PC-3 (cell line): ENCODE data around the gene TENM4. TPM values are rescaled to one million over a fixed set of nuclear protein-coding genes. Genes with fewer than 3 reads are reported as not detected.

Source experiments
- ATAC-seq: fragments of 200-7000 bp; cut with Tn5 transposase; 2 replicates; pipeline ENCODE4 v1.9.1; 2020; ENCODE audit warnings: mild to moderate bottlenecking, moderate library complexity
- BruUV-seq: library from RNA; stranded (reverse); fragments of 400-500 nt; replicated peaks from 2 replicates; lab custom pipeline; 2021; lab: Mats Ljungman, UMichigan
- CTCF ChIA-PET: fragments of 300-600 bp; sonication (Branson Sonifier 250); formaldehyde crosslinking; loops from one replicate; lab custom pipeline; 2022; ENCODE audit warnings: antibody characterized with exemption; lab: Charles Lee
- POLR2A ChIA-PET: fragments of 300-600 bp; sonication (Branson Sonifier 250); formaldehyde crosslinking; loops from one replicate; lab custom pipeline; 2022; ENCODE audit warnings: antibody characterized with exemption; ENCODE audit not compliant: unreplicated experiment; lab: Charles Lee
- DNase-seq: peaks from one replicate; pipeline ENCODE4 v3.0.0-alpha.2; 2015
- H2AFZ ChIP-seq: fragments of 300-600 bp; sonication (generic); 2 replicates; pipeline ENCODE4 v1.6.0; 2016; ENCODE audit warnings: antibody characterized with exemption, low read length
- H3F3A ChIP-seq: fragments of 300-600 bp; sonication (generic); one replicate; pipeline ENCODE4 v1.6.0; 2017; ENCODE audit warnings: antibody characterized with exemption, low read length, control low read depth, mild to moderate bottlenecking; ENCODE audit not compliant: unreplicated experiment
- H3K27ac ChIP-seq: fragments of 300-600 bp; sonication (generic); 2 replicates; pipeline ENCODE4 v1.5.1; 2016; ENCODE audit warnings: mild to moderate bottlenecking, low read length
- H3K27me3 ChIP-seq: fragments of 300-600 bp; sonication (generic); 2 replicates; pipeline ENCODE4 v1.6.1; 2016; ENCODE audit warnings: low read length, mixed read lengths
- H3K36me3 ChIP-seq: fragments of 300-600 bp; sonication (generic); 2 replicates; pipeline ENCODE4 v1.6.1; 2016; ENCODE audit warnings: low read depth, mixed run types, low read length, mixed read lengths
- H3K4me1 ChIP-seq: fragments of 300-600 bp; sonication (generic); 2 replicates; pipeline ENCODE4 v1.5.1; 2016; ENCODE audit warnings: low read length; ENCODE audit not compliant: insufficient read depth
- H3K4me2 ChIP-seq: fragments of 300-600 bp; sonication (generic); 2 replicates; pipeline ENCODE4 v1.6.0; 2016; ENCODE audit warnings: low read length
- H3K4me3 ChIP-seq: fragments of 300-600 bp; sonication (generic); 2 replicates; pipeline ENCODE4 v1.5.1; 2016; ENCODE audit warnings: mild to moderate bottlenecking, low read length, mixed read lengths
- H3K79me2 ChIP-seq: fragments of 300-600 bp; sonication (generic); 2 replicates; pipeline ENCODE4 v1.6.1; 2017; ENCODE audit warnings: low read length, mixed read lengths
- H3K9ac ChIP-seq: fragments of 300-600 bp; sonication (generic); 2 replicates; pipeline ENCODE4 v1.6.0; 2016; ENCODE audit warnings: mild to moderate bottlenecking, low read length
- H3K9me2 ChIP-seq: fragments of 300-600 bp; sonication (generic); replicated peaks from 2 replicates; pipeline ENCODE4 v1.6.1; 2016; ENCODE audit warnings: mixed run types, low read length, mixed read lengths
- H3K9me3 ChIP-seq: fragments of 300-600 bp; sonication (generic); 2 replicates; pipeline ENCODE4 v1.6.1; 2016; ENCODE audit warnings: low read length, mixed read lengths
- H4K20me1 ChIP-seq: fragments of 300-600 bp; sonication (generic); 2 replicates; pipeline ENCODE4 v1.6.1; 2016; ENCODE audit warnings: low read length, mixed read lengths
- CTCF ChIP-seq: fragments of 300-600 bp; sonication (generic); conservative IDR thresholded peaks from 2 replicates; pipeline ENCODE4 v1.5.1; 2017; ENCODE audit warnings: antibody characterized with exemption, low read depth, mild to moderate bottlenecking, low read length
- EZH2 ChIP-seq: fragments of 300-600 bp; sonication (generic); IDR thresholded peaks from one replicate; pipeline ENCODE4 v1.6.1; 2017; ENCODE audit warnings: antibody characterized with exemption, mild to moderate bottlenecking, low read length; ENCODE audit not compliant: unreplicated experiment
- EZH2phosphoT487 ChIP-seq: fragments of 300-600 bp; sonication (generic); IDR thresholded peaks from 2 replicates; pipeline ENCODE4 v1.6.1; 2018; ENCODE audit warnings: mild to moderate bottlenecking, antibody characterized with exemption, low read length, borderline replicate concordance
- intact Hi-C: fragments of 100-400 bp; cut with micrococcal nuclease; formaldehyde crosslinking; loops from 2 replicates; pipeline ENCODE4 v1.9.0; 2023
- total RNA-seq: library from RNA; depleted of rRNA; stranded (reverse); fragments of >200 nt; gene quantifications from 2 replicates; pipeline ENCODE4 v1.2.3, GENCODE V29; 2014

TENM4 gene
- total RNA-seq, 1 experiment from 2014 or later: 19.7 TPM

- peak; percentile 93 for DNase-seq
- H3K79me2 ChIP-seq: no peaks in the 10 kb centered on the region
- ChIA-PET CTCF (no interaction called here), POLR2A (no interaction called here)
- intact Hi-C loops: no loop called here
- peaks cover 24% of the 10 kb centered on the region for H3K4me1 ChIP-seq
- no TSS peak for BruUV-seq
- no peaks in the 10 kb centered on the region for H3K27me3 ChIP-seq
- peak overlapping the region; percentile 41 for H3K4me2 ChIP-seq
- no peak overlapping the region for H2AFZ ChIP-seq
- no peaks in the 10 kb centered on the region for H3K9me3 ChIP-seq
- H3K4me3 ChIP-seq: no peak overlapping the region
- no peak for TF ChIP-seq EZH2phosphoT487
- TF ChIP-seq CTCF: no peak
- TF ChIP-seq EZH2: no peak
- H3K9me2 ChIP-seq: no peaks in the 10 kb centered on the region
- H3K36me3 ChIP-seq: no peaks in the 10 kb centered on the region
- H4K20me1 ChIP-seq: no peaks in the 10 kb centered on the region
- ATAC-seq: peak; percentile 72
- H3F3A ChIP-seq: no peaks in the 10 kb centered on the region
- peak overlapping the region; percentile 52 for H3K27ac ChIP-seq
- no peak overlapping the region for H3K9ac ChIP-seq
These were observed 324.2 kb downstream of the TENM4 start for GRCh38 chr11:79116600-79116999.

- Histone ChIP-seq H4K20me1 (no peaks in the 10 kb centered on the region), H3K9ac (no peak overlapping the region), H3K27ac (no peak overlapping the region), H3K27me3 (no peaks in the 10 kb centered on the region), H3K9me3 (no peaks in the 10 kb centered on the region), H3K4me3 (no peak overlapping the region), H3F3A (no peaks in the 10 kb centered on the region), H3K4me1 (peaks cover 33% of the 10 kb centered on the region), H3K79me2 (no peaks in the 10 kb centered on the region), H2AFZ (no peak overlapping the region), H3K36me3 (no peaks in the 10 kb centered on the region), H3K4me2 (no peak overlapping the region), H3K9me2 (no peaks in the 10 kb centered on the region)
- no TSS peak for BruUV-seq
- ChIA-PET POLR2A (no interaction called here), CTCF (no interaction called here)
- intact Hi-C loops: no loop called here
- TF ChIP-seq CTCF: no peak
- no peak for TF ChIP-seq EZH2
- no peak for TF ChIP-seq EZH2phosphoT487
- ATAC-seq (no peak), DNase-seq (no peak)
These were observed 327.7 kb downstream of the TENM4 start for GRCh38 chr11:79113054-79113690.

GRCh38 chr11:79110796-79111195, 330.0 kb downstream of the TENM4 start:
- Histone ChIP-seq H3K4me2 (no peak overlapping the region), H3K4me1 (peaks cover 10% of the 10 kb centered on the region), H3F3A (no peaks in the 10 kb centered on the region), H3K9ac (no peak overlapping the region), H3K27me3 (no peaks in the 10 kb centered on the region), H3K4me3 (no peak overlapping the region), H3K79me2 (no peaks in the 10 kb centered on the region), H3K27ac (no peak overlapping the region), H2AFZ (no peak overlapping the region), H3K9me2 (no peaks in the 10 kb centered on the region), H3K36me3 (no peaks in the 10 kb centered on the region), H4K20me1 (no peaks in the 10 kb centered on the region), H3K9me3 (no peaks in the 10 kb centered on the region)
- intact Hi-C loops: no loop called here
- ATAC-seq (no peak), DNase-seq (no peak)
- BruUV-seq: no TSS peak
- ChIA-PET CTCF (no interaction called here), POLR2A (no interaction called here)
- TF ChIP-seq EZH2 (no peak), EZH2phosphoT487 (no peak), CTCF (no peak)
